ENCODE data around the gene FRS3.

The FRS3 gene

DNA sequence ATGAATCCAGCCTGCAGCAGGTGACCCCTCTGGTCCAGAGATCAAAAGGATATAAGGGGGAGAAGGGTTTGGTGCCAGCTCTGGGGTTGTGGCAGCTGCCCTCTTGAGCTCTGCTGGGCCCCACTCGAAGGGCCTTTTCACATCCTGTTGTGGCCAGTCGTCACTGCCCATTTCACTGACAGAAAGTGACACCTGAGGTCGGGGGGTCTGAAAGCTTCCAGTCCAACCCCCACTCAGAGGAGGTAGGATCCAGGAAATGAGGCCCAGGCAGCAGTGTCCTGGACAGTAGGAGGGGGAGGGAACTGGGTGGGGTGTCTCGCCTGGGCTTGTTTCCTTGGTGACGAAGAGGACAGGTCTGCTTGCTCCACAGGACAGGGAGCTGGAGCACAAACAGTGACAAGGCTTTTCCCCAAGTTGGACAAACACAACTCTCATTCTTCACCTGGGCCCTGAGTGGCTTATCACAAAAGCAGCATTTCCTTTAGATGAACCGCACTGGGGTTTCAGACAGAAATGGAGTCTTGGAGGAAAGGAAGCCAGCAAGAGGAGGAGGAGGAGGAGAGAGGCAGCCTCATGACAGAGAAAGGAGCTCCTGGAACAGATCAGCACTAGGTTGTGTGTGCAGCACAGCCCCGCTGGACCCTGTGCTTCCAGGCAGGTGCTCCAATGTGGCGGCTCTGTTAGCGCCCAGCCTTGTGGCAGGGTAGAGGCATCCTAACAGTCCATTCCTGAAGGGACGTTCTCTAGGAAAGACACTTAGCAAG, 11.0 kb downstream of the FRS3 start:
- no peak for DNase-seq

GRCh38 chr6:41767112-41767833, 12.4 kb downstream of the FRS3 start:
- DNase-seq, result peak; percentile 96

DNA sequence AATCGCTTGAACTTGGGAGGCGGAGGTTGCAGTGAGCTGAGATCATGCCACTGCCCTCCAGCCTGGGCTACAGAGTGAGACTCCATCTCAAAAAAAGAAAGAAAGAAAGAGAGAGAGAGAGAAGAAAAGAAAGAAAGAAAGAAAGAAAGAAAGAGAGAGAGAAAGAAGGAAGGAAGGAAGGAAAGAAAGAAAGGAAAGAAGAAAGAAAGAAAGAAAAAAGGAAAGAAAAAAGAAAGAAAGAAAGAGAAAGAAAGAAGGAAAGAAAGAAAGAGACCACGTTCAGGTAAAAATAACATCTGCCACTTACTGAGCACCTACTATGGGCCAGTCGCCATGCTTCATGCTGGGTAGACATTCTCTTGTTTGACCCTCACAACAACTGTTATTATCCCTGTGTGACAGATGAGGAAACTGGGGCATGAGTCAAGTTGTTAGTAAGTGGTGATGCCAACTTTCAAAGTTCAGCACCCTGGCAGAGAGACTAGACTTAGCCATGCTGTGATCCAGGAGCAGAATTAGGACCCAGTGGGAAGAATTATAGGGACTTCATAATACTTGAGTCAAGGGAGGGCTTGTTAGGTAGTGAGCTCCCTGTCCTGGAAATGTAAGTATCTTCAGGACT, 13.5 kb downstream of the FRS3 start:
- DNase-seq, result peak; percentile 25

GRCh38 chr6:41763470-41763869, 16.2 kb downstream of the FRS3 start:
- DNase-seq, result no peak

GRCh38 chr6:41759905-41760579, 19.7 kb downstream of the FRS3 start:
- no peak for DNase-seq

DNA sequence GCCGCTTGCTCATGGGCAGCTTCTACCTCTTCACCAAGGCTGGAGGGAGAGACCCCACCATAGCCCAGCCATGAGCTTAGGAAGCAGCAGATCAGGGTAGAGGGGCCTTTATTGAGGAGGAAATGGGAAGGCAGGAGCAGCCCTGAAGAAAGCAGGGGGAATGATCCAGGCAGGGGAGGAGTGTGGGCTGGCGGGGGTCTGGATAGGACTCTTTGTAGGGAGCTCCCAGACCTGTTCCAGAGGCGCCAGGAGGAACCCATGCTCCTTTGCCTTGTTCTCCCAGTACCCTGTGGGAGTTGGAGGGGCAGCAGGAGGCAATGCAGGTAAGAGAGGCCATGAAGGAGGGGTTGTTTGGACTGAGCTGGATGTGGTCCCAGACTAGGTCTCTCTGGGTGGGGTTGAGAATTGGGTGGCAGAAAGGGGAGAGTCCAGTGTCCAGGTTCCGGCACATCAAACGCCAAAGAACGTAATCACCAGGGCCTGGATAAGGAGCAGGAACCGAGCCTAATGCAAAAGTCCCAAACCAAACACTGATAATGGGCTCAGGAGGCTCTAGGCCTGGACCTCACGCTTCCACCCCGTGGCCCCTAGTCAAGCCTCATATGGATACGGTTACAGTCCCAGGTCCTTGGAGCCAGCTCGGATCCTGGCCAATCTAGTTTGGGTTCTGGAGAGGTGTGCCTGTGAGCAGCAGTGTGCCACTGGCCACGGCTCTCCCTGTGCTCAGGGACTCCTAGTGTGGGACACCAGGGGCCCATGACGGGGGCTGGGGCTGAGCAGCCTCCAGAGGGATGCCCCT, 20.4 kb downstream of the FRS3 start:
- DNase-seq, result no peak

- DNase-seq, result no peak
These were observed 21.1 kb downstream of the FRS3 start for GRCh38 chr6:41758641-41759035.

DNA sequence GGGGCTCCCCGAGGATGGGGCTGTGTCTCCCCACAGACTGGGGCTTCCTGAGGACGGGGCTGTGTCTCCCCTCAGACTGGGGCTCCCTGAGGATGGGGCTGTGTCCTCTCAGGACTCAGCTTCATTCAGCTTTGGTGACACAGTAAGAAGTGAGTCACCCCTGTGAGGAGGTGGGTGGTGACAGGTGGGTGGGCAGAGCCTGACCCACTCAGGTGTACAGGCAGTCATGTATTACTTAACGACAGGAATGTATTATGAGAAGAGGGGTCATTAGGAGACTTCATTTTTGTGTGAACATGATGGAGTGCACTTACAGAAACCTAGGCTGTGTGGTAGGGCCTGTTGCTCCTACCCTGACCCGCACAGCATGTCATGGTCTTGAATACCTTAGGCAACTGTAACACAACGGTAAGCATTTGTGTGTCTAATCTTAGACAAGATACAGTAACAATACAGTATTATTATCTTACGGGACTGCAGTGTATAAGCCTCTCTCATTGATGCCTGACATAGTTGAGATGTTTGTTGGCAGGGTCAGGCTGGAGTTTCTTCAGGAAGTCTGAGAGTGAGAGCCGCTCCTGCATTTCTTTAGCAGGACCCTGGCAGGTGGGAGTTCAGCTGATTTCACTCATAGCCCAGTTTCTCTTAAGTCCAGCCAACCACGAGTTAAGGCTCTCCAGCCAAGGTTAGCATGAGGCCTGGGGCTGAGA, 21.6 kb downstream of the FRS3 start:
- DNase-seq, result no peak

- DNase-seq, result no peak
These were observed 22.4 kb downstream of the FRS3 start for GRCh38 chr6:41757271-41757670.

- no peak for DNase-seq
These were observed 23.3 kb downstream of the FRS3 start for GRCh38 chr6:41756354-41756753.

- no peak for DNase-seq
These were observed 23.8 kb downstream of the FRS3 start for GRCh38 chr6:41755895-41756294.

- no peak for DNase-seq
These were observed 29.3 kb downstream of the FRS3 start for GRCh38 chr6:41750374-41750773.

GRCh38 chr6:41748542-41748941, 31.2 kb downstream of the FRS3 start:
- DNase-seq, result no peak

DNA sequence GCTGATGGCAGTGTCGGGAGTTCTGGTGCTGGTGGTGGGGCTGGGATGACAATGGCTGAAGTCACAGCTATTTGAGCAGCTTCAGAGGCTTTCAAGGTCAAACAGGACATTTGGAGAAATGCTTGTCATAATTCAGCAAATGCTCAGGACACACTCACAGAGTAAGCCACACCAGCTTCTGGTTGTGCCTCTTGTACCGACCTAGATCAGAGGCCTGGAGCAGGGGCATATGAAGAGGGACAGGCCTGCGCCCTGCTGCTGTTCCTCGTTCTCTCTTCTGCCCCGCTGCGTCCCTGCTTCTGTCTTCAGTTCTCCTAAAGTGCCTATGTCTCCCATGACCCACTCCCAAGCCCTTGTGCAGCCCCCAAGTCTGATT, 31.6 kb downstream of the FRS3 start:
- no peak for DNase-seq

- DNase-seq, result no peak
These were observed 32.2 kb downstream of the FRS3 start, which contains the start of gene PGC for GRCh38 chr6:41747256-41748101. Gene PGC (minus strand): TSS chr6:41747397. CDS start chr6:41747334, 63 bp downstream.

DNA sequence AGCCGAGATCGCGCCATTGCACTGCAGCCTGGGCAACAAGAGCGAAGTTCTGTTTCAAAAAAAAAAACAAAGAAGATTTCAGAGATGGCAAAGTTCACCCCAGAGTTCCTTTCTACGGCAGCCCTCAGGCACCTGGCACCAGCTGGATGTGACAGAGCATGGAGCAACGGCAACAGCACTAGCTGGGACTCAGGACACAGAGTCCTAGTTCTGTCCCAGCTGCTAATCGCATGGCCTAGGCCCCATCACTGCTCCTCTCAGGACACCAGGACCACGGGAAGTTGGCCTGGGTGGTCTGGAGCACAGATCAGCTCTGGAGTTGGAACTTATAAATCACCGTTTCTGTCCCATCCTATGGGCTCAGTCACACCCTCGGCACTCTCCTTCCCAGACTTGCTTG, 33.6 kb downstream of the FRS3 start:
- DNase-seq, result no peak

- no peak for DNase-seq
These were observed 35.4 kb downstream of the FRS3 start for GRCh38 chr6:41744236-41744787.

DNA sequence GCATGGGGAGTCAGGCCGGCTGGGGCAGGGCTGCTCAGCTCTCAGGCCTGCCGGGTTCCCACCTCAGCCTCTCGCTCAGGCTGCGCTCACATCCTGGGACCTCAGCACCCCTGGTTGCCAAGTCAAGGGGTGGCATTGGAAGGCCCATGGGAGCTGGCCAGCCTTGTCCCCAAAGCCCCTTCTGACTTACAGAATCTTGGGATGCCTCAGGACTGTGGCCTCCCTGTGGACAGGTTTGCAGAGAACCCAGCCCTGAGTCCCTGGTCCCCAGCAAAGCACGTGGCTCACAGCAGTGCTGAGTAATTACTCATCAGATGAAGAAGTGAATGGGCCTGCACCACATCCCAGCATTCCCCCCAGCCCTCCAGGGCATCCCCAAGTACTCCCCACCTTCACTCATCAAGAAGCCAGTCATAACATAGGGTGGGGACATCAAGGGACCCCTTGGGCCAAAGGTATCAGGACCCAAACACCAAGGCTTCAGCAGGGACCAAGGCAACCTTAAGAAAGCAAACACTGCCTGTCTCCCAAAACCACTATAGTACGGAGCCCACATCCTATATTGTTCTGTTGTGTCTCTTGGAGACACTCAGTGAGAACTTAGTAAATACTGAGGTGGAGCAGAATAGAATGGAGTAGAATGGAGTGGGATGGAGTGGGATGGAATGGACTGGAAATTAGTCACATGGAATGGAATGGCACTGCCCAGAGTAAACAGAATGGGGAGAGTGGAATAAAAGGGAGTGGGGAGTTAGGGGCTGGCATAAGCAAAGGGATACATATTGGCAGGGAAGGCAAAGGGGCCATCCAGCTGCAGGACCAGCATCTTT, 36.1 kb downstream of the FRS3 start:
- no peak for DNase-seq

GRCh38 chr6:41741625-41742490, 37.8 kb downstream of the FRS3 start:
- DNase-seq, result no peak

Data from EL (cell line).